NB4 (cell line): ENCODE data around the gene CNTNAP2.
"Not testable (repeated sequence)": the region's sequence is repeated elsewhere in the genome, so short reads cannot be mapped to it uniquely, and the experiment has no call there.

Experiments
- DNase-seq: peaks from one replicate; pipeline ENCODE4 v3.0.0; 2010; ENCODE audit warnings: low read depth
- H3K4me3 ChIP-seq: one replicate; pipeline ENCODE4 v1.5.1; 2011; ENCODE audit warnings: mild to moderate bottlenecking, low read depth, low read length, moderate library complexity
- CTCF ChIP-seq: IDR thresholded peaks from one replicate; pipeline ENCODE4 v1.5.1; 2012; ENCODE audit warnings: low read depth, low read length
- MYC ChIP-seq: IDR thresholded peaks from 2 replicates; pipeline ENCODE4 v1.6.1; 2011; ENCODE audit warnings: low read depth, low read length
- POLR2A ChIP-seq: IDR thresholded peaks from 2 replicates; pipeline ENCODE4 v1.6.1; 2011; ENCODE audit warnings: mild to moderate bottlenecking; ENCODE audit not compliant: insufficient read length; ENCODE audit errors: extremely low read depth
- TF ChIP-seq, protein P1 (sequence below): IDR thresholded peaks from 2 replicates; pipeline ENCODE4 v1.6.1; 2011; ENCODE audit warnings: low read depth, low read length

CNTNAP2 gene

DNA sequence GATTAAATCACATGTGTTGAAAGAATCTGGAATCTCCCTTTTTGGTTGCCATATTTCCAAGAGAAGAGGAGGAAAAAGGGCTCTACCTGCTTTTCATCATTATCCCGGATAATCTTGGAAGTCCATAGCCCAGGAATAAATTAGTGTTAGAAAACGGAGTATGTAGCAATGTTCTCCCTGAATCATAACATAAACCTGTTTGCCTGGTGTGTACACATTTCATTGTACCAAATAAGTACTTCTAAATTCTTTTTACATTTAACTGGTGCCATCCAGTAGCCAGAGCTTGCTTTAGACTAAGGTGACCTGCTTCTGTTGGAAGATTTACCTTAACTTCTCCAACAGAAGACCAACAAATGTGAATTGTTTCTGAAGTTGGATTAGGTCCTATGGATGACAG lies 2291.7 kb downstream of the CNTNAP2 start:
- H3K4me3 ChIP-seq = no peak overlapping the region
- TF ChIP-seq, protein P1, sequence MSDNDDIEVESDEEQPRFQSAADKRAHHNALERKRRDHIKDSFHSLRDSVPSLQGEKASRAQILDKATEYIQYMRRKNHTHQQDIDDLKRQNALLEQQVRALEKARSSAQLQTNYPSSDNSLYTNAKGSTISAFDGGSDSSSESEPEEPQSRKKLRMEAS = no peak
- TF ChIP-seq CTCF (no peak), POLR2A (no peak), MYC (no peak)
- DNase-seq = no peak

GRCh38 chr7:148410905-148411304 lies 2294.3 kb downstream of the CNTNAP2 start:
- no peak for DNase-seq
- TF ChIP-seq CTCF (no peak), POLR2A (no peak)
- H3K4me3 ChIP-seq = no peak overlapping the region

- TF ChIP-seq MYC (no peak), POLR2A (no peak), CTCF (no peak)
- TF ChIP-seq, protein P1 = no peak
- no peak overlapping the region for H3K4me3 ChIP-seq
- no peak for DNase-seq
Measured at GRCh38 chr7:148412691-148413090, 2296.1 kb downstream of the CNTNAP2 start.

DNA sequence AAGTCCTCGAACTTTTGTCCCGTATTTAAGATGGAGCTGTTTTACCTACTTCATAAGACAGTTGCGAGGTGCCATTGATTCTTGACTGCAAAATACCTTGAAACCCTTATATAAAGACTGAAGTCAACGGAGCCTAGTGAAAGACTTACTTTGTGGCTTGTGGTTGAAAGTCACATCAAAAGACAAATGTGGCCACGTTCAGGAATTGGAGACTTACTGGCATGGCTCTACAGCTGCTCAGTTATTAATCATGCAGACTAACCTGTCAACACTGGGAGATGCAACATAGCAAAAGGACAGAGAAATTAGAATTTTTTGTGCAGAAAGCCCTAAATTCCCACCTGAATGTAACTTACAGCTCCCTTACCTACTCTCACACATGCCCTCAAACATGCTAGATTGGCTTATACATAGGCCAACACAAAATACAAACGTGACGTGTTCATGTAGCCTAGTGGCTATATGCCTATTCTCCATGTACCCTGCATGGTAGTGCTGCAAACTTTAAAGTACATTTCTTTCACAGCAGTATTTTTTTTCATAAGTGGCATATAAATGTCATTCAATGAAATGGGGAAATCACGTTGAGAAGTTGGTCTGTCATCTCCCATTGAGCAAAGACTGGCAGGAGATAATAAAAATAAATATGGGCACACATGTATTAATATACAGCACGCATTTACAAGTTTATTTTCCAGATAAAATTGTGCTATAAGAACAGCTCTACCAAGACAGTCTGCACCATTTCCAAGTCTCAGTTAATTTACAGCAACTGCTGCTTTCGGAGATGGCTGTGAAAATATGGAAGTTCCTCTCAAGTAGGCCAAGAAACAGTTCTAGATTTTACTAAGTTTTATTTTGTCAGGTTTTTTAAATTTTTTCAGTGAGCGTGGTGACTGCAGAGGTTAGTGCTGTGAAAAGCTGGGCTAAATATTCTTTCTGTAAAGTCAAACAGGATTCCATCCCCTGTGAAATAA lies 2303.5 kb downstream of the CNTNAP2 start:
- no peak for TF ChIP-seq POLR2A
- TF ChIP-seq, protein P1 = no peak
- no peak for TF ChIP-seq MYC
- TF ChIP-seq CTCF = no peak
- no peak for DNase-seq
- no peak overlapping the region for H3K4me3 ChIP-seq

DNA sequence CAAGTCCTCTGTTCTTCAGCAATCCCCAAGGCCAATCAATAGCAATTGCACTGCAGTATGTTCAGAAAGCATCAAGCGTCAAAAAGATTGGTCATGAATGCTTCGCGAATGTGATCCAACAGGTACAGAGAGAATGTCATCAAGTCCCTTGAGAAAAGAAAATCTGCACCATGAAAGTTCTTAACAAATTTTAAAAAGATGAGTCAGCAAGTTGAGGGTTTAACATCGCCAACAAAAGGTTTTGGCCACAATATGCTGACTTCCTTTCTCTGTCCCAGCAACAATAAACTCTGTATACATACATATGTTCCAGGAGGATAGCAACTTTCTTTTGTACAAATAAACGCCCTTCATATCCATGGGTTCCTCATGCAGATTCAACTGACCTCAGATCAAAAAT lies 2305.4 kb downstream of the CNTNAP2 start:
- TF ChIP-seq MYC (no peak), CTCF (no peak), POLR2A (no peak)
- TF ChIP-seq, protein P1 = no peak
- DNase-seq = no peak
- H3K4me3 ChIP-seq = no peak overlapping the region

DNA sequence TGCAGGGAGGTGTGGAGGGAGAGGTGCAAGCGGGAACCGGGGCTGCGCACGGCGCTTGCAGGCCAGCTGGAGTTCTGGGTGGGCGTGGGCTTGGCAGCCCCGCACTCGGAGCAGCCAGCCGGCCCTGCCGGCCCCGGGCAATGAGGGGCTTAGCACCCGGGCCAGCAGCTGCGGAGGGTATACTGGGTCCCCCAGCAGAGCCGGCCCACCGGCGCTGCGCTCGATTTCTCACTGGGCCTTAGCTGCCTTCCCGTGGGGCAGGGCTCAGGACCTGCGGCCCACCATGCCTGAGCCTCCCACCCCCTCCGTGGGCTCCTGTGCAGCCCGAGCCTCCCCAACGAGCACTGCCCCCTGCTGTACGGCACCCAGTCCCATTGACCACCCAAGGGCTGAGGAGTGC lies 2309.8 kb downstream of the CNTNAP2 start:
- not testable (repeated sequence) for DNase-seq, H3K4me3 ChIP-seq

GRCh38 chr7:148430690-148431089 lies 2314.1 kb downstream of the CNTNAP2 start:
- not testable (repeated sequence) for H3K4me3 ChIP-seq, DNase-seq
